GM12892 (cell line): ENCODE results near the gene CCDC81.

Experiments used
- POLR2A ChIP-seq: IDR thresholded peaks from 2 replicates; pipeline ENCODE4 v1.6.1; 2011; ENCODE audit warnings: low read depth, low read length, control low read depth
- POLR2AphosphoS5 ChIP-seq: IDR thresholded peaks from 2 replicates; pipeline ENCODE4 v1.6.1; 2011; ENCODE audit warnings: low read depth, low read length, control low read depth
- TAF1 ChIP-seq: IDR thresholded peaks from 2 replicates; pipeline ENCODE4 v1.6.1; 2011; ENCODE audit warnings: low read depth, mild to moderate bottlenecking, control low read depth, low read length, borderline replicate concordance

DNA sequence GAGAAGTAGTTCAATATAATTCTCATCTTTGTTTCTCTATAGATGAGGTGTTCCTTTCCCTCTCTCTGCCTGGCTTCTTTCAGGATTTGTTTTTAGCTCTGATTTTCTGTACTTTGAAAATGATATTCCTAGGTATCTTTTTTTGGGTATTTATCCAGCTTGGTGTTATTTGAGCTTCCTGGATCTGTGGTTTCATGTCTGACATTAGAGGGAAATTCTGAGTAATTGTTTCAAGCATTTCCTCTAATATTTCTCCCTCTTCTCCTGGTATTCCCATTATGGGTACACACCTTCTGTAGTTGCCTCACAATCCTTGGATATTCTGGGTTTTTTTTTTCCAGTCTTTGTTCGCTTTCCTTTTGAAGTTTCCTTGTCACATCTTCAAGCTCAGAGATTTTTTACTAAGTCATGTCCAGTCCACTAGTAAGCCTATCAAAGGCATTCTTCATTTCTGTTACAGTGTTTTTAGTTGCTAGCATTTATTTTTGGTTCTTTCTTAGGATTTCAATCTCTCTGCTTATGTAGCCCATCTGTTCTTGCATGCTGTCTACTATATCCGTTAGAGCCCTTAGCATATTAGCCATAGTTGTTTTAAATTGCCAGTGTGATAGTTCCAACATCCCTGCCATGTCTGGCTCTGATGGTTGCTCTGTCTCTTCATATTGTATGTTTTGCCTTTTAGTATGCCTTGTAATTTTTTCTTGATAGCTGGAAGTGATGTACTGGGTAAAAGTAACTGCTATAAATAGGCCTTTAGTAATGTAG is 5.8 kb downstream of the CCDC81 start:
- TF ChIP-seq POLR2A (no peak), POLR2AphosphoS5 (no peak), TAF1 (no peak)
